ENCODE results near the gene KLF14. TPM values are rescaled to one million over a fixed set of nuclear protein-coding genes. Genes with fewer than 3 reads are reported as not detected.

Gene KLF14
- total and polyA plus RNA-seq, 2 of the 4 experiments (the other 2 are of a cell fraction), result 0.05 TPM; not detected in 1

DNA sequence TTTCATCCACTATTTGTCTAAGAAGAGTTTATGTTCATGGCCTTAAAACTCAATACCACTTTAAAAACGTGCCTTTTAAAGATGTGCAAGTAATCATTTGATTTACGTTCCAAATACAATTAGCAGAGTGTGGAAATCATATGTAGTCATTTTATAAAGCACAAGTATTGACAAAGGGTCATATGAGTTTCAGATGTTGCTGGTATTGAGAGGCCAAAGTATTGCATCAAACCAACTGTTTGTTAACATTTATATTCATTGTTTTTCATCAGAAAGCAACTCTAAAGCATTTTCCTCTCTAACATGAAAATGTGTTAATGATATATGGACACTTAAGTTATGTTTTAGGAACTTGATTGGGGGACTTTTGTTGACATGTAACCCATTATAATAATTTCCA lies 36.2 kb downstream of the KLF14 start:
- no peaks in the 10 kb centered on the region for H3K79me1 ChIP-seq (ENCODE audit: low read depth in 1 of 2, low read length in 2 of 2)
- CTCF ChIA-PET, result no interaction called here

More for the DNA sequence above, 36.2 kb downstream of the KLF14 start:
- TF ChIP-seq MAFK (IDR thresholded peaks at IDR 0.05; ENCODE audit: low read depth, low read length), result no peak
- TF ChIP-seq, protein P1, sequence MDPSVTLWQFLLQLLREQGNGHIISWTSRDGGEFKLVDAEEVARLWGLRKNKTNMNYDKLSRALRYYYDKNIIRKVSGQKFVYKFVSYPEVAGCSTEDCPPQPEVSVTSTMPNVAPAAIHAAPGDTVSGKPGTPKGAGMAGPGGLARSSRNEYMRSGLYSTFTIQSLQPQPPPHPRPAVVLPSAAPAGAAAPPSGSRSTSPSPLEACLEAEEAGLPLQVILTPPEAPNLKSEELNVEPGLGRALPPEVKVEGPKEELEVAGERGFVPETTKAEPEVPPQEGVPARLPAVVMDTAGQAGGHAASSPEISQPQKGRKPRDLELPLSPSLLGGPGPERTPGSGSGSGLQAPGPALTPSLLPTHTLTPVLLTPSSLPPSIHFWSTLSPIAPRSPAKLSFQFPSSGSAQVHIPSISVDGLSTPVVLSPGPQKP (IDR thresholded peaks at IDR 0.05; ENCODE audit: borderline replicate concordance, low read depth, low read length), result no peak
- TF ChIP-seq RCOR1 (IDR thresholded peaks at IDR 0.05; ENCODE audit: insufficient replicate concordance, low read length), result no peak
- TF ChIP-seq BHLHE40 (IDR thresholded peaks at IDR 0.05; ENCODE audit: low read depth, low read length), result no peak
- H3K27ac ChIP-seq (ENCODE audit: insufficient read depth, low read length), result no peak overlapping the region
- H2BK15ac ChIP-seq (ENCODE audit: low read depth, low read length), result no peak overlapping the region
- no peak overlapping the region for H3K18ac ChIP-seq (ENCODE audit: low read depth, low read length)
- no peak for DNase-seq
- H3K9me3 ChIP-seq (ENCODE audit: control insufficient read depth, insufficient read depth, low read length), result no peaks in the 10 kb centered on the region
- no peak overlapping the region for H2AFZ ChIP-seq (replicated peaks; ENCODE audit: low read length, poor library complexity)
- intact Hi-C loops (cut with micrococcal nuclease), result loop anchor here (10.0 kb wide), 1 partner anchor 453 kb away; no protein-coding TSS in a partner anchor
- ATAC-seq (ENCODE audit: low read depth), result no peak
- H3K14ac ChIP-seq (replicated peaks; ENCODE audit: low read depth, low read length), result no peak overlapping the region
- no peak overlapping the region for H3K4me2 ChIP-seq (ENCODE audit: low read depth, low read length)
- H2BK20ac ChIP-seq (ENCODE audit: low read depth, low read length), result no peak overlapping the region
- H3K4me1 ChIP-seq (ENCODE audit: control insufficient read depth, insufficient read depth, low read length), result no peaks in the 10 kb centered on the region
- POLR2A ChIA-PET (ENCODE audit: unreplicated experiment), result no interaction called here
- no peak overlapping the region for H3K9ac ChIP-seq (ENCODE audit: low read depth, low read length)
- H3K4ac ChIP-seq (ENCODE audit: low read depth, low read length), result no peak overlapping the region
- H4K5ac ChIP-seq (ENCODE audit: low read depth, low read length), result no peak overlapping the region
- no TSS peak for BruUV-seq (replicated peaks)
- no peaks in the 10 kb centered on the region for H4K20me1 ChIP-seq (ENCODE audit: insufficient read depth, low read length)
- H2BK5ac ChIP-seq (ENCODE audit: low read depth, low read length, poor library complexity, severe bottlenecking), result no peak overlapping the region
- H3K36me3 ChIP-seq (ENCODE audit: control insufficient read depth, insufficient read depth, low read length), result no peaks in the 10 kb centered on the region
- H4K8ac ChIP-seq (ENCODE audit: low read depth in 2 of 2, low read length in 2 of 2), result no peak overlapping the region
- no CpG with 5 or more reads among the region's 2 CpGs for WGBS, 2 experiments (ENCODE audit: extremely low coverage in 2 of 2, insufficient read length in 1 of 2)
- H3K4me3 ChIP-seq (ENCODE audit: insufficient read depth, low read depth, low read length), result no peak overlapping the region
- H4K91ac ChIP-seq (ENCODE audit: insufficient read depth, low read depth, low read length), result no peak overlapping the region
- no peak overlapping the region for H3K56ac ChIP-seq (ENCODE audit: extremely low read depth, insufficient read depth, low read length)
- H2BK120ac ChIP-seq (ENCODE audit: low read depth, low read length), result no peak overlapping the region
- in situ Hi-C loops (cut with MboI; ENCODE audit: low sequenced_read_pairs), result no loop called here
- peaks cover 6% of the 10 kb centered on the region for H3K27me3 ChIP-seq (ENCODE audit: control insufficient read depth, insufficient read depth, low read length)
- no peak overlapping the region for H3K23ac ChIP-seq (ENCODE audit: low read depth, low read length)
- no peaks in the 10 kb centered on the region for H3K9me1 ChIP-seq (ENCODE audit: insufficient read depth, low read length)
- dilution Hi-C loops (cut with HindIII; ENCODE audit: low sequenced_read_pairs, unreplicated experiment), result no loop called here
- no peak overlapping the region for H2AK9ac ChIP-seq (replicated peaks; ENCODE audit: low read depth, low read length, poor library complexity)
- no peak overlapping the region for H2AK5ac ChIP-seq (ENCODE audit: low read depth, low read length)
